Neural progenitor cell (in vitro differentiated cells): ENCODE results near the gene GOLGA8H. TPM values are rescaled to one million over a fixed set of nuclear protein-coding genes. Genes with fewer than 3 reads are reported as not detected.
"Not testable (repeated sequence)": the region's sequence is repeated elsewhere in the genome, so short reads cannot be mapped to it uniquely, and the experiment has no call there.

Experiments used
- DNase-seq: peaks from one replicate; pipeline ENCODE4 v3.0.0-alpha.2; 2016; ENCODE audit warnings: low spot score
- H2AFZ ChIP-seq: fragments of 200-600 bp; sonication (generic); replicated peaks from 2 replicates; pipeline ENCODE4 v1.6.1; 2016; ENCODE audit warnings: antibody characterized with exemption
- H3F3A ChIP-seq: fragments of 200-600 bp; sonication (generic); 2 replicates; pipeline ENCODE4 v1.6.1; 2016; ENCODE audit warnings: antibody characterized with exemption, low read depth
- H3K27ac ChIP-seq: fragments of 200-600 bp; sonication (generic); 2 replicates; pipeline ENCODE4 v1.5.1; 2016; ENCODE audit warnings: mild to moderate bottlenecking
- H3K27me3 ChIP-seq: fragments of 200-600 bp; sonication (generic); 2 replicates; pipeline ENCODE4 v1.6.1; 2016; ENCODE audit warnings: mild to moderate bottlenecking, moderate library complexity
- H3K36me3 ChIP-seq: fragments of 200-600 bp; sonication (generic); 2 replicates; pipeline ENCODE4 v1.5.1; 2016
- H3K4me1 ChIP-seq: fragments of 200-600 bp; sonication (generic); 2 replicates; pipeline ENCODE4 v1.6.1; 2016; ENCODE audit warnings: mixed run types
- H3K4me2 ChIP-seq: fragments of 200-600 bp; sonication (generic); 2 replicates; pipeline ENCODE4 v1.6.1; 2016
- H3K4me3 ChIP-seq: fragments of 200-600 bp; sonication (generic); 2 replicates; pipeline ENCODE4 v1.5.1; 2016
- H3K79me2 ChIP-seq: fragments of 200-600 bp; sonication (generic); 2 replicates; pipeline ENCODE4 v1.6.1; 2016; ENCODE audit warnings: low read depth
- H3K9ac ChIP-seq: fragments of 200-600 bp; sonication (generic); 2 replicates; pipeline ENCODE4 v1.6.1; 2016
- H3K9me3 ChIP-seq: fragments of 200-600 bp; sonication (generic); 2 replicates; pipeline ENCODE4 v1.5.1; 2016; ENCODE audit warnings: low read depth
- H4K20me1 ChIP-seq: fragments of 200-600 bp; sonication (generic); 2 replicates; pipeline ENCODE4 v1.6.1; 2016; ENCODE audit warnings: low read depth
- H3K27ac Mint-ChIP-seq: 3 replicates; pipeline ENCODE4 v1.8.0; 2021; ENCODE audit warnings: mixed read lengths
- H3K27me3 Mint-ChIP-seq: 2 replicates; pipeline ENCODE4 v1.8.0; 2022; ENCODE audit warnings: low read depth, mild to moderate bottlenecking, inconsistent platforms, moderate library complexity, mixed read lengths; ENCODE audit not compliant: insufficient read depth
- H3K36me3 Mint-ChIP-seq: 3 replicates; pipeline ENCODE4 v1.8.0; 2021; ENCODE audit warnings: mixed read lengths
- H3K4me1 Mint-ChIP-seq: 3 replicates; pipeline ENCODE4 v1.8.0; 2021; ENCODE audit warnings: mixed read lengths
- H3K4me3 Mint-ChIP-seq: 3 replicates; pipeline ENCODE4 v1.8.0; 2021; ENCODE audit warnings: mild to moderate bottlenecking, moderate library complexity, mixed read lengths
- H3K9me3 Mint-ChIP-seq: 3 replicates; pipeline ENCODE4 v1.8.0; 2020; ENCODE audit warnings: mixed read lengths
- EZH2 ChIP-seq: fragments of 200-600 bp; sonication (generic); IDR thresholded peaks from 2 replicates; pipeline ENCODE4 v1.6.1; 2017; ENCODE audit warnings: antibody characterized with exemption, mild to moderate bottlenecking, moderate library complexity
- EZH2phosphoT487 ChIP-seq: fragments of 200-600 bp; sonication (generic); IDR thresholded peaks from 2 replicates; pipeline ENCODE4 v1.6.1; 2017; ENCODE audit warnings: antibody characterized with exemption
- small RNA-seq: library from RNA; depleted of rRNA; stranded (forward); fragments of <200 nt; gene quantifications from one replicate; pipeline ENCODE3, GENCODE V24; 2015
- total RNA-seq: library from RNA; depleted of rRNA; stranded (reverse); fragments of >200 nt; gene quantifications from 2 replicates; pipeline ENCODE4 v1.2.3, GENCODE V29; 2015; ENCODE audit warnings: low replicate concordance
- TF ChIP-seq, protein P1 (sequence below): fragments of 200-600 bp; sonication (generic); IDR thresholded peaks from 2 replicates; pipeline ENCODE4 v1.5.1; 2017; ENCODE audit warnings: antibody characterized with exemption, mild to moderate bottlenecking

Gene GOLGA8H
- total RNA-seq, 1 donor from 2014 or later, result 0.24 TPM

- H3K36me3 ChIP-seq, result peaks cover 5% of the 10 kb centered on the region
- no peak overlapping the region for H3K9ac ChIP-seq
- H3K4me3 ChIP-seq, result no peak overlapping the region
- H3K79me2 ChIP-seq, result peaks cover 21% of the 10 kb centered on the region
- no peak overlapping the region for H3K4me2 ChIP-seq
- H3K9me3 ChIP-seq, result no peaks in the 10 kb centered on the region
- peaks cover 22% of the 10 kb centered on the region for H4K20me1 ChIP-seq
- H3K4me1 Mint-ChIP-seq, result no peaks in the 10 kb centered on the region
- H3K4me3 Mint-ChIP-seq, result no peak overlapping the region
- no peak overlapping the region for H3K27ac ChIP-seq
- TF ChIP-seq, protein P1, sequence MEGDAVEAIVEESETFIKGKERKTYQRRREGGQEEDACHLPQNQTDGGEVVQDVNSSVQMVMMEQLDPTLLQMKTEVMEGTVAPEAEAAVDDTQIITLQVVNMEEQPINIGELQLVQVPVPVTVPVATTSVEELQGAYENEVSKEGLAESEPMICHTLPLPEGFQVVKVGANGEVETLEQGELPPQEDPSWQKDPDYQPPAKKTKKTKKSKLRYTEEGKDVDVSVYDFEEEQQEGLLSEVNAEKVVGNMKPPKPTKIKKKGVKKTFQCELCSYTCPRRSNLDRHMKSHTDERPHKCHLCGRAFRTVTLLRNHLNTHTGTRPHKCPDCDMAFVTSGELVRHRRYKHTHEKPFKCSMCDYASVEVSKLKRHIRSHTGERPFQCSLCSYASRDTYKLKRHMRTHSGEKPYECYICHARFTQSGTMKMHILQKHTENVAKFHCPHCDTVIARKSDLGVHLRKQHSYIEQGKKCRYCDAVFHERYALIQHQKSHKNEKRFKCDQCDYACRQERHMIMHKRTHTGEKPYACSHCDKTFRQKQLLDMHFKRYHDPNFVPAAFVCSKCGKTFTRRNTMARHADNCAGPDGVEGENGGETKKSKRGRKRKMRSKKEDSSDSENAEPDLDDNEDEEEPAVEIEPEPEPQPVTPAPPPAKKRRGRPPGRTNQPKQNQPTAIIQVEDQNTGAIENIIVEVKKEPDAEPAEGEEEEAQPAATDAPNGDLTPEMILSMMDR, result no peak
- TF ChIP-seq EZH2, result no peak
- no peak for TF ChIP-seq EZH2phosphoT487
- H2AFZ ChIP-seq, result no peak overlapping the region
- H3K27me3 ChIP-seq, result no peaks in the 10 kb centered on the region
- no peaks in the 10 kb centered on the region for H3K27me3 Mint-ChIP-seq
- no peak for DNase-seq
- peaks cover 8% of the 10 kb centered on the region for H3K4me1 ChIP-seq
- no peak overlapping the region for H3K27ac Mint-ChIP-seq
- H3K9me3 Mint-ChIP-seq, result no peaks in the 10 kb centered on the region
- no peaks in the 10 kb centered on the region for H3F3A ChIP-seq
- H3K36me3 Mint-ChIP-seq, result peaks cover 24% of the 10 kb centered on the region
These were observed 46.4 kb downstream of the GOLGA8H start for GRCh38 chr15:30650012-30650929.

DNA sequence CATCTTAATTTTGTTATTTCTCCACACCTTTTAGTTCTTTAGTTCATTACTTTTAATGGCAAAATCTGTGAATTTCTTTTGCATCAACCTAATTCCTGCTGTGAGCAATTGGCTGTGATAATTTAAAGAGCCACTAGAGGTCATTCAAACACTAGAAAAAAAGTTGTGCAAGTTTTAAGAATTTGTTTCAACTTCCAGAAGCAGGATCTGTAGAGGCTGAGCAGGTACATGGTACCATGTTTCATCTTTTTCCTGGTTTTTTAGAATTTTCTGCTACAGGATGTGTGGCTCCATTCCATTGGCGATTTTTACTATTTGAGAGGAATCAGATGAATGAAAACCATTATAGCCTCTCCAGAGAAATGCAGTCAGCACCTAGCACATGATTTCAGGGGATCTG is 57.3 kb downstream of the GOLGA8H start:
- not testable (repeated sequence) for H3K4me1 Mint-ChIP-seq, H3F3A ChIP-seq, H3K4me3 ChIP-seq, H3K27me3 ChIP-seq, H3K27ac Mint-ChIP-seq, H3K9me3 Mint-ChIP-seq, H3K9me3 ChIP-seq, H3K4me3 Mint-ChIP-seq, DNase-seq, H3K27ac ChIP-seq, H3K36me3 ChIP-seq, H3K36me3 Mint-ChIP-seq, H2AFZ ChIP-seq, H4K20me1 ChIP-seq, H3K9ac ChIP-seq, H3K4me1 ChIP-seq, H3K4me2 ChIP-seq, H3K27me3 Mint-ChIP-seq
- H3K79me2 ChIP-seq, result peaks cover 11% of the 10 kb centered on the region
- TF ChIP-seq, protein P1, result peak; percentile 61

Small RNA genes within 50 kb of the gene (small RNA-seq; reads per million reads assigned to genes)
- gene RF00096, result not detected
- gene RN7SL628P, result not detected
- gene RN7SL796P, result not detected

Other genes with a start within 250 kb of the GOLGA8H start
- 0.46 and 1.3 TPM in 2 replicates for gene CHRFAM7A, start 210.5 kb upstream of the GOLGA8H start, total RNA-seq
- gene GOLGA8R, start 189.8 kb upstream of the GOLGA8H start, total RNA-seq, result not detected in 2 replicates
- not detected in 2 replicates for gene GOLGA8Q, start 52.0 kb upstream of the GOLGA8H start, total RNA-seq